Measurements from ENCODE around the gene PLSCR3.

Gene PLSCR3

DNA sequence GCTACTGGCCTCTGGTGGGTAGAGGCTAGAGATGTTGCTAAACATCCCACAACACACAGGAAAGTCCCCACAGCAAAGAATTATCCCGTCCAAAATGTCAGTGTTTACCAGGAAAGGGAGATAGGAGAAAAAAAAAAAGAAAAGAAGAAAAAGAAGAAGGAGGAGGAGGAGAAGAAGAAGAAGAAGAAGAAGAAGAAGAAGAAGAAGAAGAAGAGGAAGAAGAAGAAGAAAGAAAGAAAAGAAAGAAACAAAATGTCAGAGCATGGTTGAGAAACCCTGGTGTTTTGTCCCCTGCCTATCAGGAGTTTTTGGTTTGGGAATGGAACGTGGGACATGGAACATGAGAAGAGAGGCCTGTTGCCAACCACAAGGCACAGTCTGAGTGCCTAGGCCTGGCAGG is 36.9 kb downstream of the PLSCR3 start:
- no peak for DNase-seq (ENCODE audit: low read depth in 2 of 2)
- TF ChIP-seq, protein P1, sequence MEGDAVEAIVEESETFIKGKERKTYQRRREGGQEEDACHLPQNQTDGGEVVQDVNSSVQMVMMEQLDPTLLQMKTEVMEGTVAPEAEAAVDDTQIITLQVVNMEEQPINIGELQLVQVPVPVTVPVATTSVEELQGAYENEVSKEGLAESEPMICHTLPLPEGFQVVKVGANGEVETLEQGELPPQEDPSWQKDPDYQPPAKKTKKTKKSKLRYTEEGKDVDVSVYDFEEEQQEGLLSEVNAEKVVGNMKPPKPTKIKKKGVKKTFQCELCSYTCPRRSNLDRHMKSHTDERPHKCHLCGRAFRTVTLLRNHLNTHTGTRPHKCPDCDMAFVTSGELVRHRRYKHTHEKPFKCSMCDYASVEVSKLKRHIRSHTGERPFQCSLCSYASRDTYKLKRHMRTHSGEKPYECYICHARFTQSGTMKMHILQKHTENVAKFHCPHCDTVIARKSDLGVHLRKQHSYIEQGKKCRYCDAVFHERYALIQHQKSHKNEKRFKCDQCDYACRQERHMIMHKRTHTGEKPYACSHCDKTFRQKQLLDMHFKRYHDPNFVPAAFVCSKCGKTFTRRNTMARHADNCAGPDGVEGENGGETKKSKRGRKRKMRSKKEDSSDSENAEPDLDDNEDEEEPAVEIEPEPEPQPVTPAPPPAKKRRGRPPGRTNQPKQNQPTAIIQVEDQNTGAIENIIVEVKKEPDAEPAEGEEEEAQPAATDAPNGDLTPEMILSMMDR (IDR thresholded peaks at IDR 0.05; ENCODE audit: low read depth, low read length): no peak
- no peak overlapping the region for H3K4me3 ChIP-seq (replicated peaks in 1 of 2; ENCODE audit: low read depth in 2 of 2, low read length in 2 of 2)

- no peak for DNase-seq (ENCODE audit: low read depth in 2 of 2)
- TF ChIP-seq, protein P1 (IDR thresholded peaks at IDR 0.05; ENCODE audit: low read depth, low read length): no peak
- no peak overlapping the region for H3K4me3 ChIP-seq (replicated peaks in 1 of 2; ENCODE audit: low read depth in 2 of 2, low read length in 2 of 2)
These were observed 37.6 kb downstream of the PLSCR3 start for GRCh38 chr17:7356756-7357155.

DNA sequence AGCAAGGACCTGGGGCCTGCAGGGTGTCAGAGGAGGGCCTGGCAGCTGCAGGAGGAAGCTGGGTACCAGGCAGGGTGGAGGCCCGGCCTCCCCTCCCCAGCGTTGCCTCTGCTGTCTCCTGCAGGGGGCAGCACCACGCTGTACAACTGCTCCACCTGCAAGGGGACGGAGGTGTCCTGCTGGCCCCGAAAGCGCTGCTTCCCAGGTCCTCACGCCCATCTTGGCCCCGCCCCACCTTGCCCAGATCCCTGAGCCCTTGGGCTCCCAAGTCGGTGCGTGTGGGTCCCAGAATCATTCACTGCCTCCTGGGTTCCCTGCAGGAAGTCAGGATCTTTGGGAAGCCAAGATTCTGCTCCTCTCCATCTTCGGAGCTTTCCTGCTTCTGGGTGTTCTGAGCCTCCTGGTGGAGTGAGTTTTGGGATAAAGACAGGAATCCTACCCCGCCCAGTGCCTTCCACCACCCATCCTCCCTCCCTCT is 38.2 kb downstream of the PLSCR3 start:
- DNase-seq (ENCODE audit: low read depth in 2 of 2): peak; percentile 73 to 78

GRCh38 chr17:7355573-7355972 is 38.8 kb downstream of the PLSCR3 start:
- DNase-seq (ENCODE audit: low read depth in 2 of 2): no peak
- no peak overlapping the region for H3K4me3 ChIP-seq (replicated peaks in 1 of 2; ENCODE audit: low read depth in 2 of 2, low read length in 2 of 2)
- TF ChIP-seq, protein P1 (IDR thresholded peaks at IDR 0.05; ENCODE audit: low read depth, low read length): no peak

More for the DNA sequence above, 38.2 kb downstream of the PLSCR3 start:
- TF ChIP-seq, protein P1 (IDR thresholded peaks at IDR 0.05; ENCODE audit: low read depth, low read length): peak; percentile 85
- H3K4me3 ChIP-seq (replicated peaks in 1 of 2; ENCODE audit: low read depth in 2 of 2, low read length in 2 of 2): no peak overlapping the region

GRCh38 chr17:7355053-7355452 is 39.3 kb downstream of the PLSCR3 start, which contains the start of gene TMEM95:
Gene TMEM95 (plus strand): TSS chr17:7355156. CDS start chr17:7355205, 49 bp downstream.
- peak within 1 kb of the TSS in 1 of 2 donors; percentile 94 for H3K4me3 ChIP-seq (replicated peaks in 1 of 2; ENCODE audit: low read depth in 2 of 2, low read length in 2 of 2)
- TF ChIP-seq, protein P1 (IDR thresholded peaks at IDR 0.05; ENCODE audit: low read depth, low read length): no peak
- DNase-seq (ENCODE audit: low read depth in 2 of 2): peak in 1 of 2 donors; percentile 44

- peak; percentile 46 to 71 for DNase-seq (ENCODE audit: low read depth in 2 of 2)
- peak overlapping the region in 1 of 2 donors; percentile 94 for H3K4me3 ChIP-seq (replicated peaks in 1 of 2; ENCODE audit: low read depth in 2 of 2, low read length in 2 of 2)
These were observed 40.0 kb downstream of the PLSCR3 start for GRCh38 chr17:7354262-7354843.

More at GRCh38 chr17:7354262-7354843, 40.0 kb downstream of the PLSCR3 start:
- TF ChIP-seq, protein P1 (IDR thresholded peaks at IDR 0.05; ENCODE audit: low read depth, low read length): no peak
